Mucosa of stomach (tissue), 1 donor: ENCODE data around the gene FILIP1L.

Experiments
- H3K27me3 ChIP-seq: one replicate; pipeline ENCODE4 v1.7.0; 2013; ENCODE audit warnings: mild to moderate bottlenecking, low read length; ENCODE audit not compliant: control insufficient read depth, insufficient read depth
- H3K36me3 ChIP-seq: one replicate; pipeline ENCODE4 v1.7.0; 2013; ENCODE audit warnings: low read length; ENCODE audit not compliant: control insufficient read depth, insufficient read depth
- H3K4me1 ChIP-seq: one replicate; pipeline ENCODE4 v1.7.0; 2013; ENCODE audit warnings: mild to moderate bottlenecking, low read length; ENCODE audit not compliant: control insufficient read depth, insufficient read depth
- H3K4me3 ChIP-seq: one replicate; pipeline ENCODE4 v1.7.0; 2013; ENCODE audit warnings: low read length
- H3K9ac ChIP-seq: one replicate; pipeline ENCODE4 v1.7.0; 2013; ENCODE audit warnings: mild to moderate bottlenecking, low read length, moderate library complexity
- H3K9me3 ChIP-seq: one replicate; pipeline ENCODE4 v1.7.0; 2013; ENCODE audit warnings: mild to moderate bottlenecking, low read length, moderate library complexity; ENCODE audit not compliant: control insufficient read depth
- donor health status: Pancreatic carcinoma.

Gene FILIP1L

DNA sequence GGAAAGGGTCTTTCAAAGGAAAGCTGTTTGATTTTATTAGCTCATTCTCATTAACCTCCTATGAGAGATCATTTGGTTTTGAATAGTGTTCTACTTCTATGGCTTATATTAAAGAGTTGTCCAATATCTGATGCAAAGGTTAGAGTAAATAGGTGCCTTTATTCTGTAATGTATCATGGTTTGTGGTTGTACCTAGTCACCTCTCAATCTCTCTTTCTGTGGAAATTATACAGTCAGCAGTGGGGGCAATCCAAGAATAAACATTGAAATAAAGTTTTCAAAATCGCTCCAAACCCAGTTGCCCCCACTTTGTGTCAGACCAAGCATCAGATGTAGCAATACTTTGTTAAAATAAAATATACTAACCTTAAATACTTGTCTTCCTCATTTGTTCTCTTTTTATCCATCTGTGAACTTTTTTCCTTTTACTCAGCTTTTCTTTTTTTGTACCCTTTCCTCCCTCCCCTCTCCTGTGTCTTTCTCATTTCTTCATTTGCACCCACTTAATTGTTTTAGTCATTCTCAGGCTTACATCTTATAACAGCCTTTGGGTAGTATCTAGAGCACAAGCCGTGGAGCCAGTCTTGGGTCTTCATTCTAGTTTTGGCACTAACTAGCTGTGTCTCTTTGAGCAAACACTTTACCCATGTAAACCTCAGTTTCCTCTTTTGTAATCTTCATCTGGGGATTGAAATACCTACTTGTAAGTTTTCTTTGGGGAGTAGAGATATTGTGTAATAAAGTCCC lies 279.9 kb downstream of the FILIP1L start:
- H3K9ac ChIP-seq: no peak overlapping the region
- peaks cover 3% of the 10 kb centered on the region for H3K4me1 ChIP-seq
- no peak overlapping the region for H3K4me3 ChIP-seq
- no peaks in the 10 kb centered on the region for H3K36me3 ChIP-seq
- H3K27me3 ChIP-seq: no peaks in the 10 kb centered on the region
- no peaks in the 10 kb centered on the region for H3K9me3 ChIP-seq

DNA sequence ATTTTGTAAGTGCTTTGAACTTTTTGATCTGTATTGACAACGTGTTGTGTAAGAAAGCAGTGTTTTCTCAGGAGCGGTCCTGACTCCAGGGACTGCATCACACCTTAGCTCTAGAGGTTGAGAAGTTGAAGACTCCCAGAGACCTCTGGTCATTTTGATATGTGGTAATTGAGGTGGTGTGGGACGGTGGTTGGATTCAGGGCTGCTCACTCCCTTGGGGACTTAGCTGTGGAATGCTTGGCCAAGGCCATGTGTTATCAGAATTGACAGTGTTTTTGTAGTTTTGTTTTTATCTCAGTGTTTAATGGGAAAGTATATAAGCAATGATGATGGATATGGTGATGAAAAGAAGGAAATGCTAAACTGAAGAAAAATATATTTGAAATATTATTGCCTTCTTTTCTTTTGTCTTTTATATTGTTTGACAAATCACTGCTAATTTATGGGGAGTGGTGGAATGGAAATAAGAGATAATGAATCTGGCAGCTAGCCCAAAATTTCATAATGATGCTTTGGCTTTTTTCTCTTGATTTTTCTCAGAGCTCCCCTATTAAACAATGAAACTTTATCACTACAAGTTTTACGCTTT lies 280.6 kb downstream of the FILIP1L start:
- no peaks in the 10 kb centered on the region for H3K9me3 ChIP-seq
- no peak overlapping the region for H3K9ac ChIP-seq
- H3K36me3 ChIP-seq: no peaks in the 10 kb centered on the region
- no peak overlapping the region for H3K4me3 ChIP-seq
- H3K4me1 ChIP-seq: peaks cover 3% of the 10 kb centered on the region
- H3K27me3 ChIP-seq: no peaks in the 10 kb centered on the region

GRCh38 chr3:99829844-99830243 lies 284.5 kb downstream of the FILIP1L start:
- Histone ChIP-seq H3K27me3 (no peaks in the 10 kb centered on the region), H3K9ac (no peak overlapping the region), H3K4me1 (peaks cover 3% of the 10 kb centered on the region)

DNA sequence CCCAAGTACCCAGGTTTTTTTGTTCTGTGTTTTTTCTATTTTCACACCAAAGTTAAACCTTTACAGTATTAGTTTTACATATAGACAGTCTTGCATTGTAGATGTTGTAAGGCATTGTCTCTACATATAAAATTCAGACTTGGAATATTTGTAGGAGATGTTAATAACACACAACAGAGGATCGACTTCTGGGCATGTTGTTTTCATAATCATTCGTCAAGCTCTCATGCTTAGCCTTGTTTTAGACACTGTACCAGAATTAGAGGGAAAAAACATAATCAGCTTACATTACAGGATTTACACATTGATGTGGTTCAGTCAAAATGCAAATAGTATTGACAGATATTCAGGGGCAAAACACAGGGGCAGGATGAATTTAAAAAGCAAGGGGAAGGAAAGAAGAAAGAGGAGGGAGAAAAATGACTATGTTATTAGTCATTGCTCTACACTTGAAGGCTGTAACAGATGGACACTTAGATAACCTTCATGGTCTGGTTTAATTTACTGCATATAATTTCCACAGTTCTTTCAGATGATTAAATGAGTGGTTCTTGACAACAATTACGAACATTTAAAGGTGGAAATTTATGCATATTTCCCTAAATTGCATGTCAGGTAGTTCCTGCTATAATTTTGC lies 289.2 kb downstream of the FILIP1L start:
- Histone ChIP-seq H3K9me3 (no peaks in the 10 kb centered on the region), H3K4me1 (peaks cover 7% of the 10 kb centered on the region), H3K36me3 (no peaks in the 10 kb centered on the region), H3K4me3 (no peak overlapping the region), H3K9ac (no peak overlapping the region), H3K27me3 (no peaks in the 10 kb centered on the region)

More at GRCh38 chr3:99829844-99830243, 284.5 kb downstream of the FILIP1L start:
- no peaks in the 10 kb centered on the region for H3K9me3 ChIP-seq
- no peak overlapping the region for H3K4me3 ChIP-seq
- H3K36me3 ChIP-seq: no peaks in the 10 kb centered on the region

GRCh38 chr3:99823723-99824711 lies 290.3 kb downstream of the FILIP1L start:
- Histone ChIP-seq H3K27me3 (no peaks in the 10 kb centered on the region), H3K9ac (no peak overlapping the region), H3K4me3 (no peak overlapping the region), H3K4me1 (peaks cover 7% of the 10 kb centered on the region), H3K36me3 (no peaks in the 10 kb centered on the region), H3K9me3 (no peaks in the 10 kb centered on the region)

- Histone ChIP-seq H3K4me3 (peak overlapping the region; percentile 49), H3K27me3 (no peaks in the 10 kb centered on the region), H3K9me3 (no peaks in the 10 kb centered on the region), H3K9ac (no peak overlapping the region), H3K4me1 (peaks cover 11% of the 10 kb centered on the region), H3K36me3 (no peaks in the 10 kb centered on the region)
These were observed 295.5 kb downstream of the FILIP1L start for GRCh38 chr3:99818818-99819217.

DNA sequence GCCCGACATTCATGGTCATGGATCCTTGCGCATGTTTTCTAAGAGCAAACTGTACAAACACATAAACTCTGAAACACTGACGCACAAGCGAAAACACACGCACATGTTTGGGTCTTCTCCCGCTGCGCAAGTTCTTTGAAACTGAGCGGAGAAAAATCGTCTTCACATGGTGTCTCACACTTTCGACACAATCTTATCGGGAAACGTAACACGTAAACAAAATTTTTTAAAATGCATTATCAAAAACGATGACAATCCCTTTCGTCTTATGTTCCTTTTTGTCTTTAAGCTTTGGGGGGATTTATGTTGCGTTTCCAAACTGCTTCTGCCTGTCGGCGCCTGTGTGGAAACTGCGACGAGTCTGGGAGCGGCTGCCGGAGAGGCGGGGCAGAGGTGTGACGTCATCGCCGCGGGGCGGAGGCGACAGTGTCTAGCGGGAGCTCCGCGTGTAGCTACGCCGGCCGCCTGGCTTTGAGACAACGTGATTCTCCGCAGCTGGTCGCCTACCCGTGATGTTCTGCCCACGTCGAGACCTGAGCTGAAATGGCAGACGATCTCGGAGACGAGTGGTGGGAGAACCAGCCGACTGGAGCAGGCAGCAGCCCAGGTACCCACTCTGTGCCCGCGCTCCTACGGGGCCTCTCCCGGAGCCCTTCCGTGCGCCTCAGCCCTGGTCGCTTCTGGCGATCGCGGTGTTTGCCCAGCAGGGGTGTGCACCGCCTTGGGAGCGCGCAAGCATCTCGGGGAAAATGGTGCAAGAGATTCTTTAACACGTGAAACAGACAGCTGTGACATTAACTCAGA lies 296.7 kb downstream of the FILIP1L start, which contains the start of gene CMSS1:
CMSS1 (plus strand) TSS at position 426 of the 804 bp plus-strand sequence.
- H3K4me1 ChIP-seq: peaks cover 5% of the 10 kb centered on the region
- peak within 1 kb of the TSS; percentile 55 for H3K9ac ChIP-seq
- no peaks in the 10 kb centered on the region for H3K36me3 ChIP-seq
- H3K4me3 ChIP-seq: peak within 1 kb of the TSS; percentile 49
- no peaks in the 10 kb centered on the region for H3K27me3 ChIP-seq
- H3K9me3 ChIP-seq: no peaks in the 10 kb centered on the region

GRCh38 chr3:99817047-99817436 lies 297.3 kb downstream of the FILIP1L start:
- no peaks in the 10 kb centered on the region for H3K9me3 ChIP-seq
- peak overlapping the region; percentile 55 for H3K9ac ChIP-seq
- peaks cover 5% of the 10 kb centered on the region for H3K4me1 ChIP-seq
- H3K36me3 ChIP-seq: no peaks in the 10 kb centered on the region
- peak overlapping the region; percentile 49 for H3K4me3 ChIP-seq
- H3K27me3 ChIP-seq: no peaks in the 10 kb centered on the region

- Histone ChIP-seq H3K27me3 (no peaks in the 10 kb centered on the region), H3K9me3 (peaks cover 2% of the 10 kb centered on the region), H3K4me3 (no peak overlapping the region), H3K9ac (no peak overlapping the region), H3K36me3 (no peaks in the 10 kb centered on the region), H3K4me1 (no peaks in the 10 kb centered on the region)
These were observed 303.9 kb downstream of the FILIP1L start for GRCh38 chr3:99810403-99810802.

- Histone ChIP-seq H3K4me1 (no peaks in the 10 kb centered on the region), H3K36me3 (no peaks in the 10 kb centered on the region), H3K27me3 (no peaks in the 10 kb centered on the region), H3K9ac (no peak overlapping the region), H3K9me3 (peaks cover 9% of the 10 kb centered on the region), H3K4me3 (no peak overlapping the region)
These were observed 304.7 kb downstream of the FILIP1L start for GRCh38 chr3:99809565-99809964.
